GM23248 (cell line): ENCODE measurements around the gene MAP2K1.

ENCODE experiments used
- EZH2 ChIP-seq: fragments of 200-600 bp; sonication (generic); IDR thresholded peaks from 2 replicates; pipeline ENCODE4 v1.6.1; 2018; ENCODE audit warnings: antibody characterized with exemption, mild to moderate bottlenecking; ENCODE audit not compliant: insufficient read depth, poor library complexity, severe bottlenecking
- EZH2phosphoT487 ChIP-seq: fragments of 200-600 bp; sonication (generic); IDR thresholded peaks from 2 replicates; pipeline ENCODE4 v1.6.1; 2018; ENCODE audit warnings: antibody characterized with exemption, moderate library complexity, mild to moderate bottlenecking, low read depth; ENCODE audit not compliant: insufficient read depth

DNA sequence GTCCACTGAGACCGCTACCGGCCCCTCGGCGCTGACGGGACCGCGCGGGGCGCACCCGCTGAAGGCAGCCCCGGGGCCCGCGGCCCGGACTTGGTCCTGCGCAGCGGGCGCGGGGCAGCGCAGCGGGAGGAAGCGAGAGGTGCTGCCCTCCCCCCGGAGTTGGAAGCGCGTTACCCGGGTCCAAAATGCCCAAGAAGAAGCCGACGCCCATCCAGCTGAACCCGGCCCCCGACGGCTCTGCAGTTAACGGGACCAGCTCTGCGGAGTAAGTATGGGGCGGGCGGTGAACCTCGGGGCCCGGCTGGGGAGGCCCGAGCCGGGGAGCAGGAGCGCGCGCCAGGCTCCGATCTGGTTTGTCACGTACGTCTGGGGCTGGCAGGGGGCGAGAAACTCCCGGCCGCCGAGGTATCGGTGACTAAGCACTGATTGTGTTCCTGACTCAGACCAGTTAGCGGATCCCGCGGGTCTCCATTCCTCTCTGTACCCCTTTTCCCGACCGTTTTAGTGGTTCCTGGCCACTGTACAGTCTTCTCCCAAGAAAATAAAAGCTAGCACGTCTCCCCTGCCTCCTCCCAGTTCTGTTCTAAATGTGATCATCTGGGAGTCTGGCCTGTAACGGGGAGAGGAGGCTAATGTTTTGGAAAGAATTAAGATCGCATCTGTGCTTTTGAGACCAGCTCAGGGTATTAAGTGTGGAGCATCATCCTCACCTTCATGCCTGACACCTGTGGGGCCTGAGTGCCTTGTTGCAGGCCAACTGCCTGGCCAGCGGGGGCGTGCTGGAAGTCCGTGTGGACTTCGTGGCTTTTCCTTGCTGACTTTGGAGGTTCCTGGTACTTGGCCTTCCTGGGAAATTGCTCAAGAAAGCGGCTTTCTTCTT is 691 bp downstream of the MAP2K1 start:
- no peak for TF ChIP-seq EZH2
- no peak for TF ChIP-seq EZH2phosphoT487
